GM21717 (cell line): ENCODE data around the gene CENPW.

Experiments used
- ATAC-seq: cut with Tn5 transposase; IDR thresholded peaks from one replicate; pipeline ENCODE4 v1.9.1; 2021; ENCODE audit warnings: mild to moderate bottlenecking, moderate library complexity; ENCODE audit not compliant: unreplicated experiment

The CENPW gene

DNA sequence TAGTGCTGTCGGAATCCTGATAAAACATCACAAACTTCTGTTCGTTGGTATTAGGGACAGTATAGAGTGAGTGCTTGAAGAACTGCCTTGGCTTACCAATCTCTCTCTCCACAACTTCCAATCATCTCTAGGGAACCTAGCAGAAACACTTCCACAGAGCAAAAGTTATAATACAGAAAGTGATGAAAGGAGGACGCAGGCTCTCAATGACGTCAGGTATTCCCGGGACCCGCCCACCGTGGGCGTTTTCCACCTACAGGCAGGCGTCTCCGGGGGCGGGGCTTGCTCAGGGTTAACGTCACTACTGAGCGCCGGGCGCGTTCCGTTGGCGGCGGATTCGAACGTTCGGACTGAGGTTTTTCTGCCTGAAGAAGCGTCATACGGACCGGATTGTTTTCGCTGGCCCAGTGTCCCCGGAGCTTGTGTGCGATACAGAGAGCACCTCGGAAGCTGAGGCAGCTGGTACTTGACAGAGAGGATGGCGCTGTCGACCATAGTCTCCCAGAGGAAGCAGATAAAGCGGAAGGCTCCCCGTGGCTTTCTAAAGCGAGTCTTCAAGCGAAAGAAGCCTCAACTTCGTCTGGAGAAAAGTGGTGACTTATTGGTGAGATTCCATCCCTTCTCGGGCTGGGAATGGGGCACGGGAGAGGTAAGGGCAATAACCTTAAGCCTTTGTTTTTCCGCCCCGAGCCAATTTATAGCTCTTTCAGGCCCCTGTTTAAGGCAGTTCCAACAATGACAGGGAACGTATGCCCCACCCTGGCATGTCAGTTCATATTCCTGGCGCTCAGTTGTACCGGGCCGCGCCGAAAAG, at the start of gene CENPW:
Gene CENPW (plus strand): TSS at position 320 of the 814 bp plus-strand sequence. CDS start 159 bp downstream, at position 479.
- peak; percentile 94 for ATAC-seq

GRCh38 chr6:126293891-126294524, 45.9 kb upstream of the CENPW start:
- ATAC-seq, result no peak

DNA sequence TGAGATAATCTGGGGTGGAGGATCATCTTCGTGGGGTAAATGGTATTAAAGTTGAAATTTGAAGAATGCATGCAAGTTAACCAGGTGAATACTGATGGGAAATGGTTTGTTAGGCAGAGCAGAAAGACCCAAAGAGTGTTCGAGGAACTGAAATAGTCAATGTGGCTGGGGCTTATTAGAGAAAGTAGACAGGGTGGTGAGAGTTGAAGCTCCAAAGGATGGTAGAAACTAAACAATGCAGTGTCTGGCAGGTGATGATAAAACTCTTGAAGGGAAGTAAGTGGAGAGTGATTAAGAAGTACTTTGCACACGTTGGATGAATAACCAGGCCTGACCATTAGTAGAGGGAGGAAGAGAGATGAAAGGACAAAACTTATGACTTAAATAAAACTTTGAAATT, 39.8 kb upstream of the CENPW start:
- ATAC-seq, result peak; percentile 46

DNA sequence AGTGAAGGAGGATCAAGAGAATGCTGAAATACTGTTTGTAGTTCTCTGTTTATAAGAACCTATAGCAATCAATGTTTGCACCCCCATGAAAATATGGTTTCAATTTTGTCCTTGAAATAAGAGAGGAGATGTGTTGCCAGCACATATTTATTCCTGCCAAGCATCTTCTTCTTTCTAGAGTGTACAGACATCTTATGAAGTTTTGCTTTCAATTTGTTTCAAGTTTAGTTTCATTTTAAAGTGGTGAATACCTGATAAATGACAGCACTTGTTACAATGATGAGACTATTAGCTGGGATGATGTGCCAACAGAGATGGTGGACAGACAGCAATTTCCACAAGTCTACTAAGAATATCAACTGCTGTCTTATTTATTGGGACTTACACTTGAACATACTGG, 39.2 kb upstream of the CENPW start:
- peak; percentile 93 for ATAC-seq

DNA sequence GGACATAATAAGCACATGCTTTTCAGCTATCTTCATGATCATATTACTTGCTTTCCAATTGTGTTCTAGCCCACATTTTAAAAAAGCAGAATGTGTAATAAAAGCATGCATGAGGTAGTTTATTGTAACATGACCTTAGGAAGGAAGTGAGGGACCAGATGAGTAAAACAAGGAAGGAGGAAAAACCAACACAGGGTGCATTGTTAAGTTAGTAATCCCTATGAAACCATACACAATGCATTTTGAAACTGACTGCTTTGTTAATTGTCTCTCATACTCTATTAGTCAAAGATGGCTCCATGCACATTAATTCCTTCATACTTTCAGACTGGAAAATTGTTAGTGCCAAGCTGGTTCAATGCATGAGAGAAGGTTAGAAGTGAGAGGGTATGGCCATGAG, 37.7 kb upstream of the CENPW start:
- no peak for ATAC-seq

DNA sequence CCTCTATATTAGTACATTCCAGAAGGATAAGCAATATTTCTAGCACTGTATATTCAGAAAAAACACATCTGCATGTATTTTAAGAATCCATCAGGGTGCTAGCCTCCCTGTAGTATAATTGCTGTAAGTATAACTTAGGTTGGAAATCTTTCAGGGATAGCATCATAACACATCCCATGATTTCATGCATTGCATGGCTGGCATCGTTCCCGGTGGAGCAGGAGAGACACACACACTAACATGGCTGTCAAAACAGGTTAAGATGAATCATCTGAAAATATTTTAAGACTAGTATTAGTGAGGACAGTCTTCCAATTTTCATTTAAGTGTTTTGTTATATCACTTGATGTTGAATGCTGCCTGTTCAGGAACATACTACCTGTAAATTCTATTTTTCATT, 32.1 kb upstream of the CENPW start:
- ATAC-seq, result no peak

DNA sequence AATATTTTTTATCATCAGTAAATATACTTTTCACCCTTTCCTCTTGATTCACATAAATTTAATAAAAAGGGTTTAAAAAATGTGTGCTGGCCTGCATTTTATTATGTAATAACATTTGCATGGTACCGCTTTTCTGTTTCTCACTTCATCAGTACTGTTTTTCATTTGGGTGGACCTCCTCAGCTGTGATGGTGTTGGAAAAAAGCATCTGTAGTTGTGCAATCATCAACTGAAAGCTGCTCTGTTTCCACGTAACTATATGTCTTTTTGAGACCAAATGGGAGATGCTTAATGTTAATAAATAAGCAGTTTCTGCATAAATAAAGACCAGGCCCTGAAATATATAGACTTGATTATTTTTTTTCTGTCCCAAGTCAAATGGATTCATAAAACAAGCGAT, 31.6 kb upstream of the CENPW start:
- ATAC-seq, result no peak

DNA sequence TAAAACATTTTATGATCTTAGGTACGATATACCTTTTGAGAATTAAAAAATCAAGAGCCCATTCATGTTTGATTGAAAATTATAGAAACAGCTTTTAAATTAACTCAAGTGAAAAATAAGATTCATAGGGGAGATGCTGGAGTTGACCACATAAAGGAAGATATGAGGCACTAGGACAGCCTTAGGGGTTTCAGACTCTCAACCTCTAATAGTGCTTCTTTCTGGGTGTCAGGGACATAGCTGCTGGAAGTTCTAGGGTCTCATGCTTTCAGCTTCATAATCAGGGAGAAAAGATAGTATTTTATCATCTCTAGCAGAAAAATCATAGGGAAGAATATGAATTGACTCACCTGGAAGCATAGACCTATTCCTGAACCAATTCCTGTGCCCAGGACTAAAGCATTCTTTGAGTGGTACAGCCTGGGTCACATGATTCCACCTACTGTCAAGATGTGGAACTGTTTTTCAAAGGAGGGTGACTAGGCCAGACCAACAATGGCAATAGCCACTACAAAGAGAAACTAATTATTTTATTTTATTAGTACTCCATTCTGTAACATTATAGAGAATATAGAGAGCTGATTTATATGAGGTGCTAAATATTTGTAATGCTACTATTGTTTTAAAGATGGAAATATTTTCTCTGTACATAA, 27.8 kb upstream of the CENPW start:
- peak; percentile 95 for ATAC-seq

- ATAC-seq, result no peak
Observed at GRCh38 chr6:126313941-126314340, 26.0 kb upstream of the CENPW start.

- no peak for ATAC-seq
Observed at GRCh38 chr6:126318797-126319196, 21.1 kb upstream of the CENPW start.

DNA sequence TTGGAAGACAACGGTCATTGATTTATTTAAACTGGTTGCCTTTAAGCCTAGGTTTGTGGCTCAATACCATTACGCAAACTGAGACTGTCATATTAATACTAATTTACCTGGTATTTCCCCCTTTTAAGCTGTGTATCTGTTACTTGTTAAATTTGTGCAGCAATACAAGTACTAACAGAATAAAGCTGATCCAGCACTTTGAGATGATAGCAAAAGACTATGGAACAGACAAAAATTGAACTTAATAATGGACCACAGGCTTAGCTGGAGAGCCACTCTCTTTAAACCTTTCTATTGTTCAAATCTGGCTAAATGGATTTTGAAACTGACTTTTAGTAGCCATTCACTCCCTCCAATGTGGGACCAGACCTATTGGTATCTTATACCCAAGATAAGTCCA, 6.2 kb upstream of the CENPW start:
- no peak for ATAC-seq

- no peak for ATAC-seq
Observed at GRCh38 chr6:126335210-126335609, 4.7 kb upstream of the CENPW start.

DNA sequence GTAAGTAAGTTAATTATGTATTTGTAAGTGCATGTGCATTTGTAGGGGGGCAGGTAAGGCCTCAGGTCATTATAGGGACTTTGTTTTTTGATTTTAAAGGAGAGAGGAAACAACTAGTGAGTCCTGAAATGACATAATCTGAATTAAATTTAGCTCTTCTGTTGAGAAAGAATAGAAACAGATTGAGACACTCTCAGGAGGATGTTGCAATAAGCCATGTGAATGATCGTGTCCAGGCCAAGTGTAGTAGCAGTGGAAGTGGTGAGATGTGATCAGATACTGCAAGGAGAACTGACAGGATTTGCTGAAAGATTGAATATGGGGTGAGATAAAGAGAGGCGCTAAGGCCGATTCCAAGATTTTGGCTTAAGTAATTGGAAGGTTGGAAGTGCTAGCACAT, 2.6 kb upstream of the CENPW start:
- ATAC-seq, result no peak

DNA sequence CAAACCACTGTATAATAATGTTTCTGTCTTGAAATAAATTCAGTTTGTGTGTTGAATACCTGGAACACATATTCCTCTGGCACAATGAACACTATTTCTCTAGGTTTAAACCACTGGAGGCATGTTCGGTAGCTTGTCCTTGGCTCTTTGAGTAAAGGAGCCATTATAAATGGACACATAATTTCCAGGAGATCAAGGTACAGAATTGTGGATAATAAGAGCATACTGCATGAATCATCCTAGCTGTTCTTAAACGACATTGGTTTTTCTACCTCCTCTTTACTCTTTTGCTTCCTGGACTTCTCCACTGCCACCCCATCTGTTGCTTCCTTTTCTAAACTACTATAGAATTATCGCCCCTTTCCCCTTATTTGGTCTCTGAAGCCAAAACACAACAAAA, 1.2 kb downstream of the CENPW start:
- ATAC-seq, result no peak

GRCh38 chr6:126344181-126344580, 4.3 kb downstream of the CENPW start:
- ATAC-seq, result no peak

DNA sequence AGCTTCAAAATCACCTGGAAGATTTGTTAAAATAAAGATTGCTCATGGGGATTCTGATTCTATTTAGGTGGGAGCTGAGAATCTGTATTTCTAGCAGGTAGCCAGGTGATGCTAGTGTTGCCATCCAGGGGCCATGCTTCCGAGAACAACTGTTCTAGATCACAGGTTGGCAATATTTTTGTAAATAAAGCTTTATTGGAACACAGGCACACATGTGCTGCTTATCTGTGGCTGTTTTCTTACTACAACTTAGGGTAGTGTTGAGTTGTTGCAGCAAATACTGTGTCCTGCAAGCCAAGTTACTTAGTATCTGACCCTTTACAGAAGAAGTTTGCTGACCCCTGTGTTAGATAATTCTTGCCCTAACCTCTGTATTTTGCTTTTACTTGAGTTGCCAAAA, 12.0 kb downstream of the CENPW start:
- ATAC-seq, result no peak

- no peak for ATAC-seq
Observed at GRCh38 chr6:126352514-126352913, 12.6 kb downstream of the CENPW start.

DNA sequence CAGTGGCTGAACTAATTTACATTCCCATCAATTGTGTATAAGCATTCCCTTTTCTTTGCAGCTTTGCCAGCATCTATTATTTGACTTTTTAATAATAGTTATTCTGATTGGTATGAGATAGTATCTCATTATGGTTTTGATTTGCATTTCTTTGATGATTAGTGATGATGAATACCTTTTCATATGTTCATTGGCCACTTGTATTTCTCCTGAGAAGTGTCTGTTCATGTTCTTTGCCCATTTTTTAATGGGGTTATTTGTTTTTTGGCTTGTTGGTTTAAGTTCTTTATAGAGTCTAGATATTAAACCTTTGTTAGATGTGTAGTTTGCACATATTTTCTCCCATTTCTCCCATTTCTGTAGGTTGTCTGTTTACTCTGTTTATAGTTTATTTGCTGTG, 16.6 kb downstream of the CENPW start:
- ATAC-seq, result no peak

DNA sequence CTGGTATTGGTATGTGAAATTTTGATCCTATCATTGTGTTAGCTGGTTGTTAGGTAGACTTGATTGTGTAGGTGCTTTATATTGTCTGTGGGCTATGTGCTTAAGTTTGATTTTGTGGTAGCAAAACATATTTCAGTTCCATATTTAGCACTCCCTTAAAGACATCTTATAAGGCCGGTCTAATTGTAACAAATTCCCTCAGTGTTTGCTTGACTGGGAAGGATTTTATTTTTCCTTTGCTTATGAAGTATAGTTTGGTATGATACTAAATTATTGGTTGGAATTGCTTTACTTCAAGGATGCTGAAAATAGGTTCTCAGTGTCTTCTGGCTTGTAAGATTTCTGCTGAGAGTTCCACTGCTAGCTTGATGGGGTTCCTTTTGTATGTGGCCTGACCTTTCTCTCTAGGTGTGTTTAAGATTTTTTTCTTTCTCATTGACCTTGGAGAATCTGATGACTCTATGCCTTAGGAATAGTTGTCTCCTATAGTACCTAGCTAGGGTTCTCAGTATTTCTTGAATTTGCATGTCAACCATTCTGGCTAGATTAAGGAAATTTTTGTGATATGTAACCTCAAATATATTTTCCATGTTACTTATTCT, 20.1 kb downstream of the CENPW start:
- ATAC-seq, result no peak

DNA sequence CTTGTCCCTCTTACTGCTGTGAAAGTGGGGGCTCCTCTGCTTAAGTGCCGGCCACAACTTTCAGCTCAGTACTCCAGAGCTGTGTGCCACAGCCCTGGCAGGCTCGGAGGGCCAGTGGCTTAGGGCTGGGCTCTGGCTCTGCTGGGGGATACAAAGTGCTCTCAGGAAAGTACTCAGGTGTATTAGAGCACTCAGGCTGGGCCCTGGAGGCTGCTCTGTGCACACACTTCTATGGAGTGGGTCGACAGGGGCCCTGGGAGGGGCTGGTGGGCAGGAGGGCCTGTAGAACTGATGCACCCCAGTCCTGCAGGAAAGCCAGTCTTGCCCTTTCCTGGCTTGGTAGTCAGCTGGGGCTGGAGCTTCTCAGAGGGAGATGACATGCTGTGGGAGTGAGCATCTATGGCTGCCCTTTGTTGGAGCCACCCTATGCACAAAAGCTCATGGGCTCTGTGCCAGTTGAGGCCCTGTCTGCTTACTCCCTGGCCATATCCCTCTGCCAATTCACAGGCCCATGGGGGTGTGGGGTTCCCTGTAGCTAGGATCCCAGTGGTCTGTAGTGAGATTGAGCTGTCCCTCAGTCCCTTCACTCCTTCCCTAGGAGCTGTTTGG, 22.0 kb downstream of the CENPW start:
- ATAC-seq, result no peak

DNA sequence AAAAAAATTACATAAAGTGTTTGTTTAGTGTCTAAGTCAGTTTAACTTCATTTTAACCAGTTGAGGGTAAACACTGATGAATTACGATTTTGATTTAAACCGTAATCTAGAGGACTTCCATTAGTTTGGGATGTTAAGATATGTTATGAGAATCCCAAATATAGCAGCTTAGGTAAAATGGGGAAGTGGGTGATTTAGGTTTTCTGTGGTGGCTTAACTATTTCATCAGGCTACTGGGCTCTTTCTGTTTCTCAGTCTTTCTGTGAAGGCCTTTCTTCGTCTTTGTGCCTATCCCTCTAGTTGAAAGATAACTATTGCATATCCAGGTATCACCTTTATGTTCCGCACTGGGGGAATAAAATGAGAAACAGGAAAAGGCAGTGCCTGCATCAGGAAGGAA, 27.9 kb downstream of the CENPW start:
- ATAC-seq, result no peak
